HepG2 (cell line): Measurements from ENCODE around the gene ALLC. TPM values are rescaled to one million over a fixed set of nuclear protein-coding genes. Genes with fewer than 3 reads are reported as not detected.

Source experiments
- ATAC-seq: fragments of 200-7000 bp; cut with Tn5 transposase; 3 replicates; pipeline ENCODE4 v1.9.1; 2020; ENCODE audit warnings: mild to moderate bottlenecking, moderate library complexity
- BruUV-seq: library from RNA; stranded (reverse); fragments of 400-500 nt; replicated peaks from 2 replicates; lab custom pipeline; 2021; lab: Mats Ljungman, UMichigan
- CTCF ChIA-PET: fragments of 300-600 bp; formaldehyde crosslinking; extraction: SDS; loops from one replicate; lab custom pipeline; 2021; ENCODE audit warnings: low total read pairs, inconsistent platforms, low intra/inter-chr PET ratio; lab: Yijun Ruan, JAX
- POLR2A ChIA-PET: fragments of 350-600 bp; sonication (Branson Sonifier 250); formaldehyde crosslinking; loops from one replicate; lab custom pipeline; 2020; ENCODE audit warnings: antibody characterized with exemption, inconsistent platforms; lab: Yijun Ruan, JAX
- DNase-seq: peaks from one replicate; pipeline ENCODE4 v3.0.0-alpha.2; 2015; ENCODE audit warnings: low spot score
- FAIRE-seq: peaks from 3 replicates; lab custom pipeline; 2011; peaks lifted over from hg19 to GRCh38; lab: Jason Lieb, UNC
- H2AFZ ChIP-seq: one replicate; pipeline ENCODE4 v1.6.1; 2011; ENCODE audit warnings: low read length, inconsistent platforms
- H3K27ac ChIP-seq: fragments of 300-600 bp; 3 replicates; pipeline ENCODE4 v1.8.0; 2011; ENCODE audit warnings: mixed run types, mild to moderate bottlenecking, mixed read lengths, low read length, inconsistent platforms; ENCODE audit not compliant: insufficient read depth; ENCODE audit errors: extremely low read length
- H3K27me3 ChIP-seq, 2 experiments: fragments of 200-600 bp in 1 of 2; 2 replicates in 1 of 2; 3 replicates in 1 of 2; pipeline versions ENCODE4 v1.6.0 to v1.8.0; 2011; ENCODE audit warnings: low read length in 2 of 2, mild to moderate bottlenecking in 2 of 2, moderate library complexity in 2 of 2, inconsistent platforms in 1 of 2; ENCODE audit not compliant: insufficient read depth in 2 of 2, control insufficient read depth in 1 of 2
- H3K36me3 ChIP-seq, 2 experiments: fragments of 200-600 bp in 1 of 2; replicated peaks in 1 of 2; 2 replicates in 1 of 2; 3 replicates in 1 of 2; pipeline versions ENCODE4 v1.5.1 to v1.8.0; 2011; ENCODE audit warnings: low read length in 2 of 2, inconsistent platforms in 1 of 2; ENCODE audit not compliant: insufficient read depth in 2 of 2, control insufficient read depth in 1 of 2
- H3K4me1 ChIP-seq: 2 replicates; pipeline ENCODE4 v1.5.1; 2012; ENCODE audit warnings: low read length, inconsistent platforms; ENCODE audit not compliant: insufficient read depth
- H3K4me2 ChIP-seq: 2 replicates; pipeline ENCODE4 v1.6.0; 2011; ENCODE audit warnings: low read depth, low read length, inconsistent platforms
- H3K4me3 ChIP-seq, 3 experiments: fragments of 200-600 bp in 1 of 3; sonication (generic), shearing (Covaris generic) in 1 of 3; replicated peaks in 1 of 3; 2 replicates each; pipeline ENCODE4 v1.5.1; 2011 to 2016; ENCODE audit warnings: low read length in 3 of 3, inconsistent platforms in 2 of 3, low read depth in 2 of 3, mild to moderate bottlenecking in 2 of 3, control low read depth in 1 of 3, mixed read lengths in 1 of 3; ENCODE audit not compliant: insufficient read depth in 1 of 3
- H3K79me2 ChIP-seq: one replicate; pipeline ENCODE4 v1.6.1; 2011; ENCODE audit warnings: low read length, inconsistent platforms; ENCODE audit not compliant: insufficient read depth
- H3K9ac ChIP-seq: 2 replicates; pipeline ENCODE4 v1.6.0; 2011; ENCODE audit warnings: mild to moderate bottlenecking, low read depth, low read length, inconsistent platforms; ENCODE audit not compliant: insufficient read depth
- H3K9me3 ChIP-seq: 2 replicates; pipeline ENCODE4 v1.5.1; 2012; ENCODE audit warnings: mild to moderate bottlenecking, low read length
- H4K20me1 ChIP-seq: 2 replicates; pipeline ENCODE4 v1.6.0; 2011; ENCODE audit warnings: inconsistent platforms, mild to moderate bottlenecking, low read length, moderate library complexity; ENCODE audit not compliant: insufficient read depth
- FOXM1 ChIP-seq: sonication (generic); formaldehyde crosslinking; IDR thresholded peaks from 2 replicates; pipeline ENCODE4 v1.5.0; 2020; ENCODE audit warnings: missing genetic modification reagents
- FOXP1 ChIP-seq, 2 experiments: fragments of 450-650 bp in 1 of 2; IDR thresholded peaks; 2 replicates each; pipeline ENCODE4 v1.6.1; 2017 to 2018; ENCODE audit warnings: antibody characterized with exemption in 1 of 2
- IRF9 ChIP-seq: sonication (generic); formaldehyde crosslinking; IDR thresholded peaks from 2 replicates; pipeline ENCODE4 v1.8.0; 2022; ENCODE audit warnings: missing genetic modification reagents, mild to moderate bottlenecking, borderline replicate concordance
- MED1 ChIP-seq: sonication (generic); formaldehyde crosslinking; IDR thresholded peaks from 2 replicates; pipeline ENCODE4 v1.4.0; 2020; ENCODE audit warnings: missing genetic modification reagents
- NONO ChIP-seq, 2 experiments: fragments of 450-650 bp in 1 of 2; sonication (generic) in 1 of 2; formaldehyde crosslinking in 1 of 2; IDR thresholded peaks in 1 of 2; conservative IDR thresholded peaks in 1 of 2; 2 replicates each; pipeline versions ENCODE4 v1.6.1 to v1.8.0; 2017 to 2022; ENCODE audit warnings: mild to moderate bottlenecking in 1 of 2, missing genetic modification reagents in 1 of 2, moderate library complexity in 1 of 2
- NR2F2 ChIP-seq: IDR thresholded peaks from 2 replicates; pipeline ENCODE4 v1.6.1; 2012; ENCODE audit warnings: low read depth, inconsistent platforms, borderline replicate concordance
- PRDM4 ChIP-seq: sonication (generic); formaldehyde crosslinking; IDR thresholded peaks from 2 replicates; pipeline ENCODE4 v1.9.0; 2021; ENCODE audit warnings: missing genetic modification reagents, borderline replicate concordance
- PRPF4 ChIP-seq: fragments of 200-400 bp; formaldehyde crosslinking; IDR thresholded peaks from 2 replicates; pipeline ENCODE4 v1.6.1; 2016; ENCODE audit warnings: low read length, low read depth; ENCODE audit not compliant: poor library complexity, severe bottlenecking
- RNF219 ChIP-seq: sonication (generic); formaldehyde crosslinking; IDR thresholded peaks from 2 replicates; pipeline ENCODE4 v1.5.0; 2020; ENCODE audit warnings: mild to moderate bottlenecking, missing genetic modification reagents
- SALL2 ChIP-seq: sonication (generic); formaldehyde crosslinking; IDR thresholded peaks from 2 replicates; pipeline ENCODE4 v1.8.1; 2023; ENCODE audit warnings: mild to moderate bottlenecking, missing genetic modification reagents, inconsistent platforms
- SMC3 ChIP-seq: IDR thresholded peaks from 2 replicates; pipeline ENCODE4 v1.6.1; 2011; ENCODE audit warnings: low read length, improper control_type of control experiment
- U2AF2 ChIP-seq: fragments of 200-400 bp; formaldehyde crosslinking; IDR thresholded peaks from 2 replicates; pipeline ENCODE4 v1.6.1; 2017; ENCODE audit warnings: low read depth, mild to moderate bottlenecking, low read length
- ZBTB42 ChIP-seq: sonication (generic); formaldehyde crosslinking; IDR thresholded peaks from 2 replicates; pipeline ENCODE4 v1.5.0; 2020; ENCODE audit warnings: mild to moderate bottlenecking, missing genetic modification reagents
- ZNF253 ChIP-seq: sonication (generic); formaldehyde crosslinking; IDR thresholded peaks from 2 replicates; pipeline ENCODE4 v1.8.0; 2022; ENCODE audit warnings: mild to moderate bottlenecking, missing genetic modification reagents, borderline replicate concordance
- WGBS: methylation state at CpG from one replicate; pipeline ENCODE4 v1.1.6; 2017; ENCODE audit warnings: low lambda C conversion rate; 5-methylcytosine and 5-hydroxymethylcytosine counted together
- in situ Hi-C: cut with HindIII; loops from 2 replicates; pipeline ENCODE4 v1.10.0; 2017; ENCODE audit warnings: low pct_unique_long_range_greater_than_20kb; ENCODE audit not compliant: extremely low pct_ligation_motif_present
- intact Hi-C: fragments of 100-400 bp; cut with micrococcal nuclease; formaldehyde crosslinking; loops from one replicate; pipeline ENCODE4 v1.10.0; 2022; ENCODE audit not compliant: unreplicated experiment
- polyA plus RNA-seq, 8 experiments: library from polyadenylated mRNA; depleted of rRNA in 3 of 8; stranded (reverse) in 7 of 8; unstranded in 1 of 8; fragments of >200 nt; fragmentation: Illumina TruSeq in 4 of 8; extraction: Trizol in 4 of 8; gene quantifications; 2 replicates each; pipeline versions ENCODE4 v1.2.1 to v1.2.3, GENCODE V29; 2011 to 2016; ENCODE audit warnings: low read depth in 4 of 8, missing spikeins in 1 of 8, mixed read lengths in 1 of 8; ENCODE audit not compliant: insufficient read depth in 1 of 8
- total RNA-seq, 5 experiments: library from RNA; depleted of rRNA; stranded (reverse); fragments of >200 nt; fragmentation: Illumina TruSeq; extraction: Trizol; gene quantifications; 2 replicates each; pipeline ENCODE4 v1.2.3, GENCODE V29; 2016; ENCODE audit warnings: low read depth in 1 of 5

The ALLC gene
- total and polyA plus RNA-seq, 2 of the 13 experiments (the other 11 are each of a cell fraction or from before 2014, with no cell fraction given), result 0.08 to 0.11 TPM

- Histone ChIP-seq H3K9me3 (no peaks in the 10 kb centered on the region), H4K20me1 (no peaks in the 10 kb centered on the region)
- in situ Hi-C loops, result no loop called here
- ChIA-PET POLR2A (no interaction called here), CTCF (no interaction called here)
- TF ChIP-seq PRDM4 (CRISPR knock-in tag), result no peak
- no peak for TF ChIP-seq ZBTB42 (CRISPR knock-in tag)
- TF ChIP-seq MED1, result no peak
- TF ChIP-seq FOXP1 (IDR thresholded peaks at IDR 0.05), result no peak
- TF ChIP-seq FOXP1 (CRISPR knock-in tag; IDR thresholded peaks at IDR 0.05), result no peak
- TF ChIP-seq NONO (IDR thresholded peaks at IDR 0.05), result no peak
- no peak for TF ChIP-seq NONO (CRISPR knock-in tag; conservative IDR thresholded peaks at IDR 0.05)
- TF ChIP-seq NR2F2, result no peak
- TF ChIP-seq, all 625 proteins: peak for 0
- Histone ChIP-seq H3K79me2 (no peaks in the 10 kb centered on the region), H3K9ac (no peak overlapping the region), H3K4me1 (no peaks in the 10 kb centered on the region), H3K4me3 (no peak overlapping the region), H3K36me3 (no peaks in the 10 kb centered on the region), H3K27ac (no peak overlapping the region), H2AFZ (no peak overlapping the region), H3K4me2 (no peak overlapping the region), H3K27me3 (peaks cover 16 to 80% of the 10 kb centered on the region in 2 experiments; a peak in 3 of 5 replicates)
- BruUV-seq, result no TSS peak
- WGBS, result 41% methylated on average over 7 of the region's 7 CpGs
- ATAC-seq, result no peak
- intact Hi-C loops, result no loop called here
- no peak for DNase-seq
- no peak for FAIRE-seq
Observed at GRCh38 chr2:3749201-3749600, 91.2 kb downstream of the ALLC start.

- Histone ChIP-seq H3K4me2 (no peak overlapping the region), H3K27me3 (peaks cover 16 to 71% of the 10 kb centered on the region in 2 experiments; a peak in 3 of 5 replicates), H3K9me3 (no peaks in the 10 kb centered on the region), H3K9ac (no peak overlapping the region), H4K20me1 (no peaks in the 10 kb centered on the region), H2AFZ (no peak overlapping the region), H3K4me1 (no peaks in the 10 kb centered on the region), H3K36me3 (no peaks in the 10 kb centered on the region), H3K79me2 (no peaks in the 10 kb centered on the region), H3K27ac (no peak overlapping the region), H3K4me3 (no peak overlapping the region)
- ATAC-seq (no peak), FAIRE-seq (no peak), DNase-seq (no peak)
- CTCF ChIA-PET, result no interaction called here
- POLR2A ChIA-PET, result no interaction called here
- BruUV-seq, result no TSS peak
- in situ Hi-C loops, result no loop called here
- intact Hi-C loops, result no loop called here
- WGBS, result 2% methylated on average over 5 of the region's 7 CpGs
- TF ChIP-seq SALL2 (CRISPR knock-in tag), result no peak
- no peak for TF ChIP-seq PRPF4
- no peak for TF ChIP-seq RNF219 (CRISPR knock-in tag)
- no peak for TF ChIP-seq IRF9 (CRISPR knock-in tag)
- no peak for TF ChIP-seq U2AF2
- TF ChIP-seq FOXM1 (CRISPR knock-in tag), result no peak
- TF ChIP-seq SMC3, result no peak
- TF ChIP-seq ZNF253, result no peak
Observed at GRCh38 chr2:3751251-3751650, 93.3 kb downstream of the ALLC start.
